Colonic mucosa (tissue), 4 donors: Measurements from ENCODE around the gene ABL2. TPM values are rescaled to one million over a fixed set of nuclear protein-coding genes. Genes with fewer than 3 reads are reported as not detected.

ENCODE experiments used
- DNase-seq: peaks from one replicate; pipeline ENCODE4 v3.0.0-alpha.2; 2020
- H3K27ac ChIP-seq: fragments of 200-600 bp; one replicate; pipeline ENCODE4 v1.8.0; 2021
- H3K27me3 ChIP-seq: fragments of 200-600 bp; one replicate; pipeline ENCODE4 v1.8.0; 2021
- H3K36me3 ChIP-seq: fragments of 200-600 bp; one replicate; pipeline ENCODE4 v1.8.0; 2021
- H3K4me1 ChIP-seq: fragments of 200-600 bp; one replicate; pipeline ENCODE4 v1.8.0; 2021; ENCODE audit warnings: mild to moderate bottlenecking
- H3K4me3 ChIP-seq: fragments of 200-600 bp; one replicate; pipeline ENCODE4 v1.8.0; 2021
- H3K9ac ChIP-seq, 2 donors: one replicate each; pipeline ENCODE4 v1.7.0; 2013; ENCODE audit warnings: control low read depth in 2 of 2, low read depth in 2 of 2, low read length in 2 of 2
- H3K9me3 ChIP-seq: fragments of 200-600 bp; one replicate; pipeline ENCODE4 v1.8.0; 2021
- intact Hi-C: fragments of 100-400 bp; cut with DNase I; formaldehyde crosslinking; loops from one replicate; pipeline ENCODE4 v1.14.1; 2022
- total RNA-seq, 2 donors: library from RNA; stranded (reverse); fragmentation: NEBNext Ultra II Directional in 1 of 2; extraction: Animal tissue kit (Norgen Biotek cat#: 25700) in 1 of 2; gene quantifications; one replicate each; pipeline ENCODE4 v1.2.1, GENCODE V29; 2021
- TF ChIP-seq, protein P1 (sequence below): fragments of 200-600 bp; IDR thresholded peaks from one replicate; pipeline ENCODE4 v1.8.0; 2022; ENCODE audit warnings: antibody characterized with exemption, mild to moderate bottlenecking
- donor health status: healthy.
- donor health status: DM: no; HTN: no; CAD: no.
- donor health status: DM: no; HTN: no; CAD: no.

Gene ABL2
- total RNA-seq, 2 donors from 2014 or later, result 9.1 to 12.8 TPM

- no peaks in the 10 kb centered on the region for H3K27me3 ChIP-seq
- no peak for DNase-seq
- TF ChIP-seq, protein P1, sequence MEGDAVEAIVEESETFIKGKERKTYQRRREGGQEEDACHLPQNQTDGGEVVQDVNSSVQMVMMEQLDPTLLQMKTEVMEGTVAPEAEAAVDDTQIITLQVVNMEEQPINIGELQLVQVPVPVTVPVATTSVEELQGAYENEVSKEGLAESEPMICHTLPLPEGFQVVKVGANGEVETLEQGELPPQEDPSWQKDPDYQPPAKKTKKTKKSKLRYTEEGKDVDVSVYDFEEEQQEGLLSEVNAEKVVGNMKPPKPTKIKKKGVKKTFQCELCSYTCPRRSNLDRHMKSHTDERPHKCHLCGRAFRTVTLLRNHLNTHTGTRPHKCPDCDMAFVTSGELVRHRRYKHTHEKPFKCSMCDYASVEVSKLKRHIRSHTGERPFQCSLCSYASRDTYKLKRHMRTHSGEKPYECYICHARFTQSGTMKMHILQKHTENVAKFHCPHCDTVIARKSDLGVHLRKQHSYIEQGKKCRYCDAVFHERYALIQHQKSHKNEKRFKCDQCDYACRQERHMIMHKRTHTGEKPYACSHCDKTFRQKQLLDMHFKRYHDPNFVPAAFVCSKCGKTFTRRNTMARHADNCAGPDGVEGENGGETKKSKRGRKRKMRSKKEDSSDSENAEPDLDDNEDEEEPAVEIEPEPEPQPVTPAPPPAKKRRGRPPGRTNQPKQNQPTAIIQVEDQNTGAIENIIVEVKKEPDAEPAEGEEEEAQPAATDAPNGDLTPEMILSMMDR, result no peak
- intact Hi-C loops, result no loop called here
- H3K36me3 ChIP-seq, result no peaks in the 10 kb centered on the region
- no peaks in the 10 kb centered on the region for H3K9me3 ChIP-seq
- H3K27ac ChIP-seq, result no peak overlapping the region
- H3K4me3 ChIP-seq, result no peak overlapping the region
- H3K9ac ChIP-seq, result no peak overlapping the region
- no peaks in the 10 kb centered on the region for H3K4me1 ChIP-seq
Observed at GRCh38 chr1:179156708-179157107, 72.8 kb downstream of the ABL2 start.

- Histone ChIP-seq H3K27ac (no peak overlapping the region), H3K4me3 (no peak overlapping the region), H3K36me3 (no peaks in the 10 kb centered on the region), H3K9me3 (no peaks in the 10 kb centered on the region), H3K4me1 (no peaks in the 10 kb centered on the region), H3K9ac (no peak overlapping the region), H3K27me3 (no peaks in the 10 kb centered on the region)
- intact Hi-C loops, result no loop called here
- DNase-seq, result no peak
- TF ChIP-seq, protein P1, result no peak
Observed at GRCh38 chr1:179156026-179156425, 73.5 kb downstream of the ABL2 start.

DNA sequence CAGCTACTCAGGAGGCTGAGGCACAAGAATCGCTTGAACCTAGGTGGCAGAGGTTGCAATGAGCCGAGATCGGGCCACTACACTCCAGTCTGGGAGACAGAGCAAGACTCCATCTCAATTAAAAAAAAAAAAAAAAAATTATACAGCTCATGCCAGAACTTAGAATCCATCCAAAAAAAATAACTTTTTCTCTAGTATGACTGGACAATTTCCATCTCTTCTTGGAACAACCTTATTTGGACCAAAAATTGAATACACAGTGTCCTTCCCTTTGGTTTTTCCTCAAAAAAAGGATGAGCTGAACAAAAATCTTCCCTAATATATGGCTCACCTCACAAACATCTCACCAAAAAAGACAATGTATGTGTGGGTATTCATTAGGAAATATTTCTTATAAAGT, 73.9 kb downstream of the ABL2 start:
- Histone ChIP-seq H3K9me3 (no peaks in the 10 kb centered on the region), H3K27ac (no peak overlapping the region), H3K36me3 (no peaks in the 10 kb centered on the region), H3K9ac (no peak overlapping the region), H3K4me1 (no peaks in the 10 kb centered on the region), H3K4me3 (no peak overlapping the region), H3K27me3 (no peaks in the 10 kb centered on the region)
- DNase-seq, result no peak
- TF ChIP-seq, protein P1, result no peak
- intact Hi-C loops, result no loop called here

GRCh38 chr1:179154437-179154836, 75.0 kb downstream of the ABL2 start:
- no peak overlapping the region for H3K9ac ChIP-seq
- no peak overlapping the region for H3K4me3 ChIP-seq
- H3K4me1 ChIP-seq, result no peaks in the 10 kb centered on the region
- H3K27ac ChIP-seq, result no peak overlapping the region
- H3K36me3 ChIP-seq, result no peaks in the 10 kb centered on the region
- DNase-seq, result no peak
- no peaks in the 10 kb centered on the region for H3K9me3 ChIP-seq
- TF ChIP-seq, protein P1, result no peak
- H3K27me3 ChIP-seq, result no peaks in the 10 kb centered on the region
- intact Hi-C loops, result no loop called here

- TF ChIP-seq, protein P1, result no peak
- H3K36me3 ChIP-seq, result no peaks in the 10 kb centered on the region
- no peaks in the 10 kb centered on the region for H3K9me3 ChIP-seq
- no peak overlapping the region for H3K9ac ChIP-seq
- intact Hi-C loops, result no loop called here
- DNase-seq, result no peak
- no peak overlapping the region for H3K4me3 ChIP-seq
- H3K27me3 ChIP-seq, result no peaks in the 10 kb centered on the region
- H3K4me1 ChIP-seq, result no peaks in the 10 kb centered on the region
- H3K27ac ChIP-seq, result no peak overlapping the region
Observed at GRCh38 chr1:179153217-179153616, 76.3 kb downstream of the ABL2 start.
